Neuronal stem cell (in vitro differentiated cells): ENCODE results near the gene ALKBH3.

Experiments used
- DNase-seq: peaks from one replicate; pipeline ENCODE4 v3.0.0-alpha.2; 2013; ENCODE audit warnings: low spot score
- H2AFZ ChIP-seq: one replicate; pipeline ENCODE4 v1.6.1; 2013; ENCODE audit warnings: mild to moderate bottlenecking, low read length, inconsistent platforms
- H2AK5ac ChIP-seq: 2 replicates; pipeline ENCODE4 v1.6.1; 2013; ENCODE audit warnings: low read depth, mild to moderate bottlenecking, inconsistent platforms, low read length, moderate library complexity, mixed read lengths
- H2BK120ac ChIP-seq: 2 replicates; pipeline ENCODE4 v1.6.1; 2013; ENCODE audit warnings: low read depth, mild to moderate bottlenecking, inconsistent platforms, low read length, moderate library complexity, mixed read lengths
- H2BK12ac ChIP-seq: one replicate; pipeline ENCODE4 v1.6.1; 2013; ENCODE audit warnings: low read length, inconsistent platforms
- H2BK15ac ChIP-seq: 2 replicates; pipeline ENCODE4 v1.6.1; 2013; ENCODE audit warnings: mild to moderate bottlenecking, low read length, inconsistent platforms, mixed read lengths
- H2BK5ac ChIP-seq: one replicate; pipeline ENCODE4 v1.6.1; 2013; ENCODE audit warnings: inconsistent platforms, mild to moderate bottlenecking, low read length, moderate library complexity
- H3K14ac ChIP-seq: one replicate; pipeline ENCODE4 v1.6.1; 2013; ENCODE audit warnings: low read length, inconsistent platforms
- H3K18ac ChIP-seq: 2 replicates; pipeline ENCODE4 v1.6.1; 2013; ENCODE audit warnings: low read length, inconsistent platforms
- H3K23ac ChIP-seq: 2 replicates; pipeline ENCODE4 v1.6.1; 2013; ENCODE audit warnings: low read depth, mild to moderate bottlenecking, mixed read lengths, low read length, inconsistent platforms; ENCODE audit not compliant: poor library complexity
- H3K27ac ChIP-seq: replicated peaks from 3 replicates; pipeline ENCODE4 v1.5.1; 2013; ENCODE audit warnings: low read length, inconsistent platforms
- H3K27me3 ChIP-seq, 3 experiments: 2 replicates each; pipeline ENCODE4 v1.6.1; 2013; ENCODE audit warnings: low read length in 3 of 3, mild to moderate bottlenecking in 2 of 3, inconsistent platforms in 1 of 3, low read depth in 1 of 3, mixed read lengths in 1 of 3, moderate library complexity in 1 of 3; ENCODE audit not compliant: control insufficient read depth in 3 of 3, insufficient read depth in 3 of 3
- H3K36me3 ChIP-seq, 2 donors: replicated peaks in 1 of 2; 2 replicates each; pipeline ENCODE4 v1.6.1; 2013; ENCODE audit warnings: low read length in 2 of 2; ENCODE audit not compliant: control insufficient read depth in 2 of 2, insufficient read depth in 2 of 2
- H3K4ac ChIP-seq: 2 replicates; pipeline ENCODE4 v1.6.1; 2013; ENCODE audit warnings: inconsistent platforms, mild to moderate bottlenecking, low read length, moderate library complexity
- H3K4me1 ChIP-seq, 2 donors: 1 replicate in 1 of 2; 2 replicates in 1 of 2; pipeline ENCODE4 v1.6.1; 2013; ENCODE audit warnings: low read length in 2 of 2, low read depth in 1 of 2; ENCODE audit not compliant: control insufficient read depth in 2 of 2, insufficient read depth in 1 of 2
- H3K4me2 ChIP-seq: one replicate; pipeline ENCODE4 v1.6.1; 2013; ENCODE audit warnings: mild to moderate bottlenecking, low read length, inconsistent platforms; ENCODE audit not compliant: insufficient read depth, poor library complexity, severe bottlenecking
- H3K4me3 ChIP-seq, 2 donors: 2 replicates each; pipeline ENCODE4 v1.5.1; 2013; ENCODE audit warnings: low read length in 2 of 2, mild to moderate bottlenecking in 2 of 2, inconsistent platforms in 1 of 2, moderate library complexity in 1 of 2
- H3K79me1 ChIP-seq: one replicate; pipeline ENCODE4 v1.6.1; 2013; ENCODE audit warnings: low read depth, mild to moderate bottlenecking, inconsistent platforms, low read length, moderate library complexity
- H3K9ac ChIP-seq: one replicate; pipeline ENCODE4 v1.6.1; 2013; ENCODE audit warnings: mild to moderate bottlenecking, low read depth, low read length, inconsistent platforms; ENCODE audit not compliant: poor library complexity
- H3K9me3 ChIP-seq, 2 donors: replicated peaks in 1 of 2; 2 replicates each; pipeline versions ENCODE3 to v1.6.1; 2013; ENCODE audit warnings: low read length in 2 of 2, mild to moderate bottlenecking in 2 of 2, inconsistent platforms in 1 of 2, low read depth in 1 of 2, mixed read lengths in 1 of 2, moderate library complexity in 1 of 2; ENCODE audit not compliant: control insufficient read depth in 2 of 2, insufficient read depth in 1 of 2
- H4K8ac ChIP-seq: one replicate; pipeline ENCODE4 v1.6.1; 2013; ENCODE audit warnings: low read depth, mild to moderate bottlenecking, inconsistent platforms, low read length, moderate library complexity
- H4K91ac ChIP-seq: one replicate; pipeline ENCODE4 v1.6.1; 2013; ENCODE audit warnings: low read length, low read depth, mild to moderate bottlenecking, inconsistent platforms; ENCODE audit not compliant: poor library complexity
- WGBS, 2 donors: extraction: QIAGEN DNeasy Blood & Tissue Kit; methylation state at CpG; one replicate each; pipeline ENCODE4 v1.1.7; 2013; ENCODE audit warnings: missing lambda C conversion rate in 2 of 2, mixed read lengths in 1 of 2; ENCODE audit not compliant: insufficient read length in 2 of 2, insufficient replicate concordance in 1 of 2; ENCODE audit errors: extremely low coverage in 2 of 2; 5-methylcytosine and 5-hydroxymethylcytosine counted together

ALKBH3 gene

DNA sequence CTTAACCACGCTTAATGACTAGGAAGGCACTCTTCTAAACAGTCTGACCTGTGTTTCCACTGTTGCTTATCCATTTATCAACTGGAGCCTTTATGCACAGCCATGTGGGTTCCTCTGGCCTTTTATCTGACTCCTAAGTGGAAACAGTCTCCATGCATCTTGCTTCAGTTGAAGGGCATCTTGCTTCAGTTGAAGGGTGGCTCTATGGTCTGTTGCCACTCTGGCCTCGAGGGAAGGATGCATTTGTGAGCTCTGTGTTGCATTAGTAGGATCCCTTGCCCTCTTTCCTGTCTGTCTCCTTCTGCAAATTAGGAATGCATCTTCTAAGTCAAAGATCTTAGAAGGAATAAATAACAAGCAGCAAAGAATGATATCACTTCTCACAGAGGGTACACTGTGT lies 36.0 kb downstream of the ALKBH3 start:
- H3K27me3 ChIP-seq, result no peaks in the 10 kb centered on the region
- no peak overlapping the region for H3K4me3 ChIP-seq
- H3K23ac ChIP-seq, result no peak overlapping the region
- no peak overlapping the region for H3K14ac ChIP-seq
- no peaks in the 10 kb centered on the region for H3K4me1 ChIP-seq
- H3K27ac ChIP-seq, result no peak overlapping the region
- H3K4ac ChIP-seq, result no peak overlapping the region
- no peaks in the 10 kb centered on the region for H3K79me1 ChIP-seq
- H3K36me3 ChIP-seq, result peaks cover 2 to 80% of the 10 kb centered on the region in 2 donors
- no peak overlapping the region for H4K8ac ChIP-seq
- no CpG with 5 or more reads among the region's 2 CpGs for WGBS, 2 donors
- no peak for DNase-seq
- H3K9me3 ChIP-seq, result no peaks in the 10 kb centered on the region
- no peak overlapping the region for H3K4me2 ChIP-seq
- H2BK120ac ChIP-seq, result no peak overlapping the region
- no peak overlapping the region for H3K18ac ChIP-seq
- H2BK15ac ChIP-seq, result no peak overlapping the region
- H4K91ac ChIP-seq, result no peak overlapping the region
- H2AFZ ChIP-seq, result no peak overlapping the region
- no peak overlapping the region for H2BK5ac ChIP-seq
- H3K9ac ChIP-seq, result no peak overlapping the region
- no peak overlapping the region for H2AK5ac ChIP-seq
- no peak overlapping the region for H2BK12ac ChIP-seq

DNA sequence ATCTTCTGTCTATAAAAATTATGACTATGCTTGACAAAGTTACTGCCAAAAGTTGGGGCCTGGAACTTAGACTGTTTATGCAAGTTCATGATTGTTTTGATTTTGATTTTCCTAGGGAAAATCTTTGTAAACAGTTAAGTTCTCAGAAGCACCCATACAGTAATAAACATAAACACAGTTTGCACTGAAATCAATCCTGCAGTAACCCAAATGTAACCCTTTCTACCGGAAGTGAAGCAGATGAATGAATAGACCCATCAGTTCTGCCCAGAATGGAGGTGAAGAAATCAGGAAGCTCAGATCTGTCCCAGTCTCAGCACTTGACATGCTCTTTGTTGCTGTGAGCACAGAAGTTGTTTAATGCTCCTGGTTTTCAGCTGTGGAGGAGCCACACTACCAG lies 37.2 kb downstream of the ALKBH3 start:
- Histone ChIP-seq H3K18ac (no peak overlapping the region), H3K23ac (no peak overlapping the region), H2BK5ac (no peak overlapping the region), H2AFZ (no peak overlapping the region), H2AK5ac (no peak overlapping the region), H3K4ac (no peak overlapping the region), H3K9ac (no peak overlapping the region), H2BK15ac (no peak overlapping the region), H3K27me3 (no peaks in the 10 kb centered on the region), H3K36me3 (peaks cover 2 to 76% of the 10 kb centered on the region in 2 donors), H3K4me1 (peaks cover under 1 to 2% of the 10 kb centered on the region in 2 donors), H2BK120ac (no peak overlapping the region), H3K14ac (no peak overlapping the region), H3K27ac (no peak overlapping the region), H3K4me3 (no peak overlapping the region), H2BK12ac (no peak overlapping the region), H3K79me1 (no peaks in the 10 kb centered on the region), H3K4me2 (no peak overlapping the region), H4K91ac (no peak overlapping the region), H4K8ac (no peak overlapping the region), H3K9me3 (no peaks in the 10 kb centered on the region)
- no peak for DNase-seq
- no CpG with 5 or more reads among the region's 1 CpG for WGBS, 2 donors

DNA sequence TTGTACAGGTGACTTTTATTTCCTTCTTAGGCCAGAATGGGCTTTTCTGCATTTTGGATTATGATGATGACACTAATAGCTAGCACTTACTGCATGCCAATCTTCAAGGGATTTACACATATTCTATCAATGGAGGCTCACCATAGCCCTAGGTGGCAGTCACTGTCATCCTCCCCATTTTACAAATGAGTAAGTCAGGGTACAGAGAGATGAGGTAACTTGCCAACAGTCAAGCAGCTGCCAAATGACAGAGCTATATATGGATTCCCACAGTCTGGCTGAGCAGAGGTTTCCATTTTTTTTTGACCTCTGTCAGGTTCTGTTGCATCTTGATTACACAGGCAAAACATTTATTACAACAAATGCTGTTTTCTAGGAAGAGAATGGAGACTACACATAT lies 38.0 kb downstream of the ALKBH3 start:
- H4K91ac ChIP-seq, result no peak overlapping the region
- no peaks in the 10 kb centered on the region for H3K9me3 ChIP-seq
- no peak overlapping the region for H4K8ac ChIP-seq
- no peak overlapping the region for H3K27ac ChIP-seq
- no peak overlapping the region for H2AK5ac ChIP-seq
- H3K9ac ChIP-seq, result no peak overlapping the region
- no peaks in the 10 kb centered on the region for H3K27me3 ChIP-seq
- no peak overlapping the region for H2BK15ac ChIP-seq
- H3K14ac ChIP-seq, result no peak overlapping the region
- H3K4ac ChIP-seq, result no peak overlapping the region
- no peak overlapping the region for H2BK120ac ChIP-seq
- no peak overlapping the region for H3K4me3 ChIP-seq
- H2BK5ac ChIP-seq, result no peak overlapping the region
- H3K23ac ChIP-seq, result no peak overlapping the region
- H3K18ac ChIP-seq, result no peak overlapping the region
- H2BK12ac ChIP-seq, result no peak overlapping the region
- H3K4me1 ChIP-seq, result peaks cover 7% of the 10 kb centered on the region in 2 donors
- DNase-seq, result no peak
- H3K4me2 ChIP-seq, result no peak overlapping the region
- no peak overlapping the region for H2AFZ ChIP-seq
- H3K79me1 ChIP-seq, result no peaks in the 10 kb centered on the region
- H3K36me3 ChIP-seq, result peaks cover 0 to 69% of the 10 kb centered on the region in 2 donors

DNA sequence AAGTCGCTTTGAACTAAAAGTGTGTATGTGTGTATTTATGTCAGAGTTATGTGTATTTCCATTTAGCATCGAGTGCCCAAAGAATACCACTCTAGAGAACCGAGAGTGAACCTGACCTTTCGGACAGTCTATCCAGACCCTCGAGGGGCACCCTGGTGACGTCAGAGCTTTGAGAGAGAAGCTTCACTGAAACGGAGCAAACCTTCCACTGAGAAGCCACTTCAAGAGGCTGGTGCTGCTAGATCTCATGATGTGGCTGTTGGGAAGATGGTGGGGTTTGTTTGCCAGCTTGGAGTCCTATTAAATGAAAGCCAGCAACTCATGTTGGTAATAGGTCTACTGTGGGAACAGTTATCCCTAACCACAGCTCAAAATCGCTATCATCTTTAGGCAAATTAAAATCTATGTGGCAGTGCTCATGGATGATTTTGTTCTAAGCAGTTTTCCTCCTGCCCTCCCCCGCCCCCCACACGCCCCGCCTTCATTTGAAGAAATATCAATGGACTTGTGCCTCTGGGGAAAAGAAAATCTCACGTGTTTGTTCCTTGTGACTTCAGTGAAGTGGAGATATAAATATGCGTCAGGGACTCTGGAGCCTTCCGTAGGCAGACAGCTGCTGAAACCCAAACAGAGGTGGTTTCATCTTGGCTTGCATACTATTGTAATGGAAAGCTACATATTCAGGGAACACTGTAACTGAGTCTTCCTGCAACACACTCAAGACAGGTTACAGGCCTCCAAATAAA lies 39.4 kb downstream of the ALKBH3 start:
- Histone ChIP-seq H2BK15ac (no peak overlapping the region), H3K4ac (no peak overlapping the region), H3K23ac (no peak overlapping the region), H4K91ac (no peak overlapping the region), H2BK12ac (no peak overlapping the region), H2AFZ (no peak overlapping the region), H3K27ac (no peak overlapping the region), H3K18ac (no peak overlapping the region), H3K4me1 (peaks cover 13 to 17% of the 10 kb centered on the region in 2 donors), H3K36me3 (peaks cover 0 to 59% of the 10 kb centered on the region in 2 donors), H3K14ac (no peak overlapping the region), H3K27me3 (no peaks in the 10 kb centered on the region), H3K4me2 (no peak overlapping the region), H2AK5ac (no peak overlapping the region), H3K4me3 (no peak overlapping the region), H2BK5ac (no peak overlapping the region), H3K9me3 (no peaks in the 10 kb centered on the region), H4K8ac (no peak overlapping the region), H2BK120ac (no peak overlapping the region), H3K79me1 (no peaks in the 10 kb centered on the region), H3K9ac (no peak overlapping the region)
- no peak for DNase-seq
- WGBS, 2 donors, result no CpG with 5 or more reads among the region's 14 CpGs
